NCI-H1694 treated with DMSO at 0.1 percent for 48 hours (cell line): ENCODE data around the gene MAGEA9B.
"Not testable (repeated sequence)": the region's sequence is repeated elsewhere in the genome, so short reads cannot be mapped to it uniquely, and the experiment has no call there.

Experiments used
- DNase-seq: peaks from one replicate; lab custom pipeline; 2025; lab: John Stamatoyannopoulos, UW

MAGEA9B gene

DNA sequence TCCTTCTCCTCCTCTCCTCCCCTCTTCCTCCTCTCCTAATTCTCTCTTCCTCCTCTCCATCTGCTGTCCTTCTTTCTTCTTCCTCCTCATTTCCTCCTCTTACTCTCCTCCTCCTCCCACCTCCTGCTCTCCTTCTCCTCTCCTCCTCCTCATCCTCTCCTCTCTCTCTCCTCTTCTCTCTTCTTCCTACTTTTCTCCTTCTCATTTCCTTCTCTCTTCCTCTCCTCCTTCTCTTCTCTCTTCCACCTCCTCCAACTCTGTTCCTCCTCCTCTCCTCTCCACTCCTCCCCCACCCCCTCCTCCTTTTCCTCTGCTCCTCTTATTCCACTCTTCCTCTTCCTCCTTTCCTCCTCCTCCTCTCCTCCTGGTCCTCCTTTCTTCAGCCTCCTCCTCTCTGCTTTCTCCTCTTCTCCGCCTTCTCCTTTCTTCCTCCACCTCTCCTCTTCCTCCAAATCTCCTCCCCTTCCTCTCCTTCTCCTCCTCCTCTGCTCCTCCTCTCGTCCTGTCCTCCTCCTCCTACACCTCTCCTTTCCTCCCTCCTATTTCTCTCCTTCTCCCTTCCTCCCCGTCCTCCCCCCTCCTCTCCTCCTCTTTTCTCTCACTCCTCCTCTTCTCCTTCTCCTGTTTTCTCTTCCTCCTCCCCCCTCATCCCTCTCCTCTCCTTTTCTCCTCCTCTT lies 52.2 kb downstream of the MAGEA9B start:
- DNase-seq: not testable (repeated sequence)

DNA sequence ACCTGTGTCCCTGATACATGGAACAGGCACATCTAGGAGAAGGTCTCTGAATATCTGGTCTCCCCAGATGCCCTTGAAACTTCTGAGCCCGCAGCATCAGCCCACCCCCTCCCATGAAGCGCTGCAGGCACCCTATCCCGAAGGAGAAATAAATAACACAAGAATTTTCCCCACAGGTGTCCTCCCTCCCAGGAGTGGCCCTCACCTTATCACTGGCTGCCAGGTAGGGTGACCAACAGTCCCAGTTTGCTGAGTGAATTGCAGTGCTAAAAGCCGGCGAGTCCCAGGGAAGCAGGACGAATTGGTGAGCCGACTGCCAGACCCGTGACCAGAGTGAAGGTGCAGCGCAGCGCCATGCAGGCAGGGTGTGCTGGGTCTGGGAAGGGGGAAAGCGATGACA lies 53.3 kb downstream of the MAGEA9B start:
- not testable (repeated sequence) for DNase-seq

DNA sequence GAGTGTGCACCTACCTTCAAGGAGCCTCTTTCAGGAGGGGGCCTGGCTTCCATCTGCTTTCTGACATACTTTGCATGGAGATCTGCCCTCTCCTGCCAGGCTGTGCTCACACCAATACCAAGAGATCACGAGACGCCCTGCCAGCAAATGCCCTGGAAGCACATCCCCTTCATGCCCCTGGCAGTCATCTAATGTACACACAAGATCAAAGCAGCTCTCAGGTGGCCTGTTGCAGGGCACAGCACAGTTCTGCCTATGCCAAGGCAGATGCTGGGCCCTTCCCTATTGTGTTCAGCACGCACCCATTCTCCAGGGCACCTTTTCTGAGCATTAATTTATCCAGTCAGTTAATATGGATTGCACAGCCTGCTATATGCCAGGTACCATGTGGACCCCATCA lies 54.4 kb downstream of the MAGEA9B start:
- DNase-seq: not testable (repeated sequence)
